WTC11 (cell line): Measurements from ENCODE around the gene SNX8.

Experiments used
- ETV6 ChIP-seq: sonication (generic); formaldehyde crosslinking; IDR thresholded peaks from 2 replicates; pipeline ENCODE4 v1.8.1; 2022; ENCODE audit warnings: mild to moderate bottlenecking, missing genetic modification reagents
- FOXK1 ChIP-seq: sonication (generic); formaldehyde crosslinking; IDR thresholded peaks from 2 replicates; pipeline ENCODE4 v1.8.0; 2022; ENCODE audit warnings: mild to moderate bottlenecking, moderate library complexity, missing genetic modification reagents
- TF ChIP-seq, protein P1 (sequence below): sonication (generic); formaldehyde crosslinking; IDR thresholded peaks from 2 replicates; pipeline ENCODE4 v1.8.0; 2022; ENCODE audit warnings: mild to moderate bottlenecking, missing genetic modification reagents
- TF ChIP-seq, protein P2 (sequence below): fragments of 200-600 bp; IDR thresholded peaks from 2 replicates; pipeline ENCODE4 v1.8.0; 2022; ENCODE audit warnings: antibody characterized with exemption

GRCh38 chr7:2326951-2327350 lies 12.7 kb upstream of the SNX8 start:
- TF ChIP-seq, protein P1, sequence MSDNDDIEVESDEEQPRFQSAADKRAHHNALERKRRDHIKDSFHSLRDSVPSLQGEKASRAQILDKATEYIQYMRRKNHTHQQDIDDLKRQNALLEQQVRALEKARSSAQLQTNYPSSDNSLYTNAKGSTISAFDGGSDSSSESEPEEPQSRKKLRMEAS: no peak
- TF ChIP-seq, protein P2, sequence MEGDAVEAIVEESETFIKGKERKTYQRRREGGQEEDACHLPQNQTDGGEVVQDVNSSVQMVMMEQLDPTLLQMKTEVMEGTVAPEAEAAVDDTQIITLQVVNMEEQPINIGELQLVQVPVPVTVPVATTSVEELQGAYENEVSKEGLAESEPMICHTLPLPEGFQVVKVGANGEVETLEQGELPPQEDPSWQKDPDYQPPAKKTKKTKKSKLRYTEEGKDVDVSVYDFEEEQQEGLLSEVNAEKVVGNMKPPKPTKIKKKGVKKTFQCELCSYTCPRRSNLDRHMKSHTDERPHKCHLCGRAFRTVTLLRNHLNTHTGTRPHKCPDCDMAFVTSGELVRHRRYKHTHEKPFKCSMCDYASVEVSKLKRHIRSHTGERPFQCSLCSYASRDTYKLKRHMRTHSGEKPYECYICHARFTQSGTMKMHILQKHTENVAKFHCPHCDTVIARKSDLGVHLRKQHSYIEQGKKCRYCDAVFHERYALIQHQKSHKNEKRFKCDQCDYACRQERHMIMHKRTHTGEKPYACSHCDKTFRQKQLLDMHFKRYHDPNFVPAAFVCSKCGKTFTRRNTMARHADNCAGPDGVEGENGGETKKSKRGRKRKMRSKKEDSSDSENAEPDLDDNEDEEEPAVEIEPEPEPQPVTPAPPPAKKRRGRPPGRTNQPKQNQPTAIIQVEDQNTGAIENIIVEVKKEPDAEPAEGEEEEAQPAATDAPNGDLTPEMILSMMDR: no peak
- TF ChIP-seq FOXK1 (CRISPR knock-in tag): no peak
- TF ChIP-seq ETV6 (CRISPR knock-in tag): no peak
